KOPT-K1 (cell line): ENCODE results near the gene VIM.

ENCODE experiments used
- H3K27ac ChIP-seq: fragments of 200-600 bp; sonication (generic); 2 replicates; pipeline ENCODE4 v1.5.1; 2016; ENCODE audit warnings: antibody characterized with exemption, mild to moderate bottlenecking, low read depth, low read length; ENCODE audit not compliant: poor library complexity, severe bottlenecking
- H3K36me3 ChIP-seq: fragments of 200-600 bp; sonication (generic); 2 replicates; pipeline ENCODE4 v1.5.1; 2017; ENCODE audit warnings: antibody characterized with exemption, mild to moderate bottlenecking, low read length, moderate library complexity; ENCODE audit not compliant: insufficient read depth
- H3K9me3 ChIP-seq: fragments of 200-600 bp; sonication (generic); 2 replicates; pipeline ENCODE4 v1.5.1; 2017; ENCODE audit warnings: antibody characterized with exemption, low read length, mild to moderate bottlenecking; ENCODE audit not compliant: insufficient read depth, poor library complexity, severe bottlenecking

Gene VIM

DNA sequence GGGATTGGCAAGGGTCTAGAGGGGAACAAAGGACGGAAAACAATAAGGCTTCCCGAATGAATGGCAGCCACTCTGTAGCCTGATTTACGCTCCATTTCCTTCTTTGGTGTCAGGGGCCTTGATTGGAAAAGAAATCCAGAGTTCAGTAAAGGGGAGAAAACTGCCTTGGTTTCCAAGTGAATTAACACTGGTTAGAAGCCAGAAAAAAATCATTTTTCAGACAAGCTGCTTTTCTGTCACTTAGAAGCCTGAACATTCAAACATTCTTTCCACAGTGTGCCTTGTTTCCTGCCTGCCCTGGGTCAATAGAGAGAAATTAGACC, 26.3 kb upstream of the VIM start:
- no peaks in the 10 kb centered on the region for H3K9me3 ChIP-seq

DNA sequence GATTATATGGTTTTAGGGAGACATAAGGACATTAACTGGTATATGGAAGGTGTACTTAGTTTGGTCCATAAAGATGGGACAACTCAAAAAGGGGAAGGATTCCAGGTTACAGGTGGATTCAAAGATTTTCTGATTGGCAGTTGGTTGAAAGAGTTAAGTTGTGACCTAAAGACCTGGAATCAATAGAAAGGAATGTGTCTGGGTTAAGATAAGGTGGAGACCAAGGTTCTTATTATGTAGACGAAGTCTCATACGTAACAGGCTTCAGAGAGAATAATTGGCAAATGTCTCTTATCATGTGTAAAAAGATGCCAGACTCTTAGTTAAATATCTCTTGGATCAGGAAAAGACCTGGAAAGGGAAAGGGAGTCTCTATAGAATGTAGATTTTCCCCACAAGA, 25.5 kb upstream of the VIM start:
- Histone ChIP-seq H3K9me3 (no peaks in the 10 kb centered on the region), H3K36me3 (no peaks in the 10 kb centered on the region), H3K27ac (no peak overlapping the region)

More for the DNA sequence above, 26.3 kb upstream of the VIM start:
- H3K36me3 ChIP-seq, result no peaks in the 10 kb centered on the region
- peak overlapping the region; percentile 84 for H3K27ac ChIP-seq

DNA sequence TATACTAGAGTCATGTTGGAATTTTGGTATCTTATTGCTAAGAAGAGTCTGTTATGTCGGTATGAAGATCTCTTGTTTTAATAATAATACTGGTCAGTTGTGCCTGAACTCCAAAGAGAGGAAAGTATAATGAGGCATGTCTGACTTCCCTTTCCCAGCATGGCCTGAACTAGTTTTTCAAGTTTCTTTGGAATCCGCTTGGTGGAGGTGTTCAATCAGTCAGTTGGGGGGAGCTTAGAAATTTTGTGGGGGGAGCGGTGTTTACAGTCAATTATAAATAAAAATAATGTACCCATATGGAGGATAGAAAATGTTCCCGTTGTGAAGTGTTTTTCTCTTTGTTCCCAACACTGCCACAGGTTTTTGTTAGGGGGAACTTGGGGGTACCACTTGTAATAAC, 25.0 kb upstream of the VIM start:
- Histone ChIP-seq H3K36me3 (no peaks in the 10 kb centered on the region), H3K9me3 (no peaks in the 10 kb centered on the region), H3K27ac (no peak overlapping the region)

DNA sequence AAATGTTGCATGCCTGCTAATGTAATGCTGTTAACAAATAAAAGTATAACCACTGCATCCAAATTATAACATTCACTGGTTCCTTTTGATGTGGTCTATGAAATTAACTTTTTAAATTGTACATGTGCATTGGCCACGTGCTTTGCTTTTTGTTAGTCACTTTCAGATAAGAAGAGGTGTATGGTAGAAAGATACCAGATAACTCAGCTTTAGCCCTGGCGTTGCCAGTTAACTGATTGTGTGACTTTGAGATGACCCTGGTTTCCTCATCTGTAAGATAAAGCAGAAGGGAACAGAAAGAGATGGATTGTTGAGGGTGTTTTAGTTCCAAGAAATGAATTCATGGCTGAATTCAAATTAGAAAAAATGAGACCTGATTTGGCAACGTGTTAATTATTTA, 24.6 kb upstream of the VIM start:
- Histone ChIP-seq H3K36me3 (no peaks in the 10 kb centered on the region), H3K9me3 (no peaks in the 10 kb centered on the region), H3K27ac (no peak overlapping the region)

DNA sequence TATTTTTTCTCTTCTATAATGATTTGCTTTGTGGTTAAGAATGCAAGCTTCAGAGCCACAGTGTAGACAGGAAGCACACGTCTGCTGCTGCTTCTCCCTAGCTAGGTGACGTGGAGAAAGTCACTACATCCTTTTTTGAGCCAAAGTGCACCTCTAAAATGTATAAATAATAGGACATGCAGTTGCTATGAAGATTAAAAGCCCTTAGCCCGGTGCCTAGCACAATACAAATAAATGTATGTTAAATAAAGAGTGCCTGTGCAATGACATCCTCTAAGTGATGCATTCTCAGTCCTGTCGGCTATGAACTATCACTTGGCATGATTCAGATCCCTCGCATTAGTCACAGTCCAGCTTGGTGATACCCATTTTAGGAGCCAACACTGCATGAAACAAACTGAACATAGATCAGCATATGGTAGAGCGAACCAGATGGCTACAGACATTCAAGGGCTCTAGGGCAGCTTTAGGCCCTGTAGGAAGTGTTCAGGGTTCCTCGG, 21.8 kb upstream of the VIM start:
- peak overlapping the region; percentile 39 for H3K27ac ChIP-seq
- H3K36me3 ChIP-seq, result no peaks in the 10 kb centered on the region
- H3K9me3 ChIP-seq, result no peaks in the 10 kb centered on the region

DNA sequence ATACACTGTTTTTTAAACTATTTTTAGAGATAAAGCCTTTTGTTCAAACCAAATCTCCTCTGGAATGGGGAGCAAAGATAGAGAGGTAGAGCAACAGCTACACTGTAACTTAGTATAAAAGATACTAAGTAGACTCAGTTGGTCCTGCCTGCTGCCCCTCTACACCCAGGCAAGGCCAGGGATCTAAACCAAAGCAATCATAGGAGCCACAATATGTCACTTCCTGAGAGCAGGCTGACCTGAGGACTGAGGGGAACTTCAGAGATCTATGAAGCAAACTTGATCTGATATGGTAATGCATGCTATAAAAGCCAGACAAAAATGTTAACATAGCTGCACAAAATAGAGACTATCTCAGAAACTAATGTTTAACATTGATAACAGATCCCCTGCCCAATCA, 19.6 kb upstream of the VIM start:
- H3K27ac ChIP-seq, result no peak overlapping the region
- no peaks in the 10 kb centered on the region for H3K9me3 ChIP-seq
- H3K36me3 ChIP-seq, result no peaks in the 10 kb centered on the region

DNA sequence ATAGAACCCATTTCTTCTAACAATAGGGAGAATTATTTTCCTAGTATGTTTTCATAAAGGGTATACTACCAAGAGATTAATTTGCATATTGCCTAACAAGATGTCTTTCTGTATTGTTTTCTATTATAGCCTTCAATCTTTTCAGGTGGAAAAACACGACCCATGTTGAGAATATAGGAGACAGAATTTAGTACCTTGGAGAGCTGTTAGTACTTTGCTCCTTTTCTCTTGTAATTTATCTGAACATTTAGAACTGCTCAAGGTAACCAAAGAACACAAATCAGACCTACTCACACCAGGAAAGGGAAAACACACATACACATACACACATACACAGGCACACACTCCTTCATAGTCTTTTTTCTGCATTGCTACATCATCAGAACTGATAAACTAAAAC, 18.7 kb upstream of the VIM start:
- H3K9me3 ChIP-seq, result no peaks in the 10 kb centered on the region
- no peak overlapping the region for H3K27ac ChIP-seq
- no peaks in the 10 kb centered on the region for H3K36me3 ChIP-seq

DNA sequence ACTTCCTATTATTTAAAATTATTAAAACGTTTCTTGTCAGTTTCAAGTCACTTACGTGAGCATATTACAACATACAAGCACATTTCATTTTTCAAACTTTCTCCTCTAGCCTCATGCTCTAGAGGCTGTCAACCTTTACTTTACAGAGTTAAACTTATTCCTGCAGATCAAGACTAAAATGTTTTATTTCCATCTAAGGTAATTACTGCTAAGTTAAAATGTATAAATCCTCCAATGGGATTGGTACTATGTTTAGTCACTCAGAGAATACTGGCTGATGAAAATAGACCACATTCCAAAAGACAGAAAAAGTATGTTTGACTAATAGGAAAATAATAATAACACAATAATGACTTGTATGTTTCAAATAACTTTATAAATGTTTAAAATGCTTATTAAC, 18.2 kb upstream of the VIM start:
- Histone ChIP-seq H3K27ac (no peak overlapping the region), H3K36me3 (no peaks in the 10 kb centered on the region), H3K9me3 (no peaks in the 10 kb centered on the region)

DNA sequence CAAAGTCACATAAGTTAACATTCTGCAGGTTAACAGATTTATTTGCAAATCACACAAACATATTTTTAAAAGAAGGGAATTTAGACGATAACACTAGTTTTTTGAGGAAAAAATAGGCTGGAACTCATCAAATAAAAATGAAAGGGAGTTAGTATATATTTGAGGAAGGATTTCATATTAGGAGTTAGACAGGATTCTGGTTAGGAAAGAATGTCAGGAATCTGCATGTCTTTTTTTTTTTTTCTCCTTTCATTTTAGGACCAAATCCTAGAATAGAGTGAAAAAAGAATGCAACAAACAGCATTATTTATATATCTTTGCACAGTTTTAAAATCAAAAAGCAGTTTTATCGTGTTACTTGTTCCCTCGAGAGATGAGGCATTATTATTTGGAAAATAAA, 17.7 kb upstream of the VIM start:
- no peaks in the 10 kb centered on the region for H3K9me3 ChIP-seq
- no peaks in the 10 kb centered on the region for H3K36me3 ChIP-seq
- no peak overlapping the region for H3K27ac ChIP-seq

DNA sequence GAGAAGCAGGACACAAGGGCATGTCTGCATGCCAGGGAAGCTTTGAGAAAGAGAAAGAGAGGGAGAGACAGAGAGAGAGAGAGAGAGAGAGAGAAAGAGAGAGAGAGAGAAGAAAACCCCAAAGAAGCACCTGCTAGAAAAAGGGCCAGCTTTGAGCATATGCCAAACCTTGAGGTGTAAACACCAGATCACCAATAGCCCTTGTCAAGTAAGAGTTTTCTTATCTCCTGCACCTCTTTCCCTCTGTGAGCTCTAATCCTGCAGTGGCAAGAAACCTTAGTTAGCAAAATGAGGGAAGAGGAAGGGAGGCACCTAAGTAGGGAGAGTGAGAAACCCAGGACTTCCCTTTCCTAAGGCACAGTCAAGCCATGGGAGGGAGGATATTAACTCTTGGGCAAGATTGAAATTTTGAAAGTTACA, 15.2 kb upstream of the VIM start:
- H3K27ac ChIP-seq, result no peak overlapping the region
- no peaks in the 10 kb centered on the region for H3K9me3 ChIP-seq
- no peaks in the 10 kb centered on the region for H3K36me3 ChIP-seq

DNA sequence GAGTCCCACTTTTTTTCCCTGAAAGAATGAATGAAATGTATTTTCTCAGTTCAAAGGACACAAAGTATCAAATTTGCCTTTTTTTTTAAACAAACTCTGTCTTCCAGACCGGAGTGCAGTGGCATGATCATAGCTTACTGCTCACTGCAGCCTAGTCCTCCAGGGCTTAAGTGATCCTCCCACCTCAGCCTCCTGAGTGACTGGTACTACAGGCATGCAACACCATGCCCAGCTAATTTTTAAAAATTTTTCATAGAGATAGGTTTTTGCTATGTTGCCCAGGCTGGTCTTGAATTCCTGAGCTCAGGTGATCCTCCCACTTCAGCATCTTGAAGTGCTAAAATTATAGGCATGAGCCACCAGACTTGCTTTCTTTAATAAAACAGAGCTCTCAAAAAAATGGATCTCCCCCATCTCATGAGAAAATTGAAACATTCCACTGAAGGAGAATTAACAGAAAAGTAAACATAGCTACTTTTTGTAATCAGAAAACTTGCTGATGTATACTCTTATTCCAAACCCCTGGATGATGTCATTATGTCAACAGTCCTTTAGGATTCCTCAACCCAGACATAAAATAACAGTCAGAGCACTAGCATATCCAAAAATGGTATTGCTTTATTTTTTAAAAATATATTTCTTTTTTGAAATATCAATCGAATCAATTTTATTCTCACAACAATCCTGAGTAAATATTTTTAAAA, 14.2 kb upstream of the VIM start:
- H3K9me3 ChIP-seq, result no peaks in the 10 kb centered on the region
- H3K36me3 ChIP-seq, result no peaks in the 10 kb centered on the region
- H3K27ac ChIP-seq, result no peak overlapping the region

DNA sequence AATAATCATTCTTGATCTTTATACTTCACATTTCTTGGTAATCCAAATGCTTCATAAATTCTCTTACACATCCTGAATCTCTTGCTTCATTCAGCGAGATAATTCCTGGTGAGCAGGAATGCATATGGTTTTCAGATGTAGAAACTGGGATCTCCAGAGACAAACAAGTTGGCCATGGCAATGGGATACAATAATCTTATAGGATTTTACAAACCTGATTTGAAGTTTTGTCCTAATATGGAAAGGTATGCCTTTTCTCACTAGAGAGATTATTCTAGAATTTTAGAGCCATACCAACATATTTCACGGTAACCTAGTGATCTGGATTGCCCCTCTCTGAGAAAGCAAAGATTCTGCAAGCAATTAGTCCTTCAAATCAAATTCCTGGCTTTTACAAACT, 13.5 kb upstream of the VIM start:
- Histone ChIP-seq H3K9me3 (no peaks in the 10 kb centered on the region), H3K36me3 (no peaks in the 10 kb centered on the region), H3K27ac (no peak overlapping the region)

DNA sequence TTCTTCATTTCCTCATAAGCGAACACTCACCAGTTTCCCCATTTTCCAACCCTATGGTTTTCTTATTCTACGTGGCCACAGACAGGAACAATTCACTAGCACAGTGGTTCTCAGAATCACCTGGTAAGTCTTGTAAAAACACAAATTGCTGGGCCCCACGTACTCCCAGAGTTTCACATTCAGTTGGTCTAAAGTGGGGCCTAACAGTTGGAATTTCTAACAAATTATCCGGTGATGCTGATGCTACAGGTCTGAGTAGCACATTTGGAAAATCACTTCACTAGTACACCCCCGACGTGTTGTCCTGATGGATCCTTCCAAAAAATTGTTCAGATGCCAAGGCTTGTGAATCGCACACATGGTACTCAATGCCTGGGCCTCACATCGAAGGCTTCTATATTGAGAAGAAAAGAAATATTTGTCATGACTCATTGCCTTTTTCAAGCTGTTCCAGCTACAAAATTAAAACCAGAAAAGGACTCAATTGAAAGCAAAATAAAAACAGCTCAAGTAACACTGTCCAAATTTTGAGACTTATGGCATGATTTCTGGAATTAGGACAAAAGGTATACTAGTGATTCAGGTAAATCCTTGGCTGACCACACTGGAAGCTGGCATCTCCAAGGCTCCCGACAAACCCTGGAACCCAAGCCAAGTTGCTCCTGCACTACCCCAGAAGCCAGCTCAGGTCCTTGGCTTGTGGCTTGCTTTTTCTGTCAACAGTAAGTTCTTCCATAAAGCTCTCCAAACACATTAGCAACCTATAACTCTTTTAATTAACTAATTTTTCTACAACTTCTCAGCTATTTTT, 12.9 kb upstream of the VIM start:
- Histone ChIP-seq H3K27ac (no peak overlapping the region), H3K36me3 (no peaks in the 10 kb centered on the region), H3K9me3 (no peaks in the 10 kb centered on the region)

DNA sequence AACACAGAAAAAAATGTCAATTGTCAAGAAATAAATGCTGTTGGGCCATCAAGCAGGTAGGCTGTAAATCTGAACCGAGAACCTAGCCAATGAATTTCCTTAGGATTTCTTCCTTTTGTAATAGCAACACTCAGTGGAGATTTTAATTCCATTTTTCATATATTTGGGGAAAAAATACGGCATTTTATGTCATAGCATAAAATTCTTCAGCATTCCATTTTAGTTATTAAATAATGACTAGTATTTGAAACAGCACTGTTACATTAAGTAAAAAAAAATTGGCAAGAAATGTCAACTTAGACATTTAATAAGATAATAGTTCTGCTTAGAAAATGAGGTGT, 12.3 kb upstream of the VIM start:
- Histone ChIP-seq H3K27ac (no peak overlapping the region), H3K9me3 (no peaks in the 10 kb centered on the region), H3K36me3 (no peaks in the 10 kb centered on the region)

DNA sequence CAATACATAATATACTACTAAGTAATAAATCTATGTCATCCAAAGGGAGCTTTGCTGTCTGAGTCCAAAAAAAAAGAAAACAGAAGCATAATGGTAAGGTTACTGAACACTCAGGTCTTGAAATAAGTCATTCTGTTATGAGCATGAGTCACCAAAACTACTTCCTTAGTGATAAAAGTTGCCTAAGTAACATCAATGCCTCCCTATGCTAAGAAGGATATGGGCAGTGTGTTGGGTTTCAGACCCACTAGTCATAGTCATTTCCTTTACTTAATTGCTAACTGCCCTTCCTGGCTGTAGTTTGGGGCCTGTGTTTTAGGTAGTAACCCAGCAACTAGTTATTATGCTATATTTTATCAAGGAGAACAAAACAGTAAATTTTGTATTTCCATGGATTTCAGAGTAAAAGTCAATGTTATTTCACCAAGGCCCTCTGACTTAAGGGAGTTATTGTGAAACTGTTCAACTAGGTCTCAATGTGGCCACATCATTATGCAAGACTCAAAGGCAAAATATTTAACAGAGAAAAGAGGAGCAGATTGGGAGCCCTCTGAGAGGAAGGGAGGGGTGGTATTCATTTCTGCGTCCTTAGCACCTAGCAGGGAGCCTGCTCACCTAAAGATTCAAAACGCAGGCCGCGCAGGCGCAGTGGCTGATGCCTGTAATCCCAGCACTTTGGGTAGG, 11.7 kb upstream of the VIM start:
- Histone ChIP-seq H3K36me3 (no peaks in the 10 kb centered on the region), H3K27ac (no peak overlapping the region), H3K9me3 (no peaks in the 10 kb centered on the region)
